OCI-LY1 (cell line): Measurements from ENCODE around the gene CLDN34.

Experiments
- CTCF ChIP-seq: fragments of 200-600 bp; sonication (generic), shearing (Covaris generic); IDR thresholded peaks from 2 replicates; pipeline ENCODE4 v1.5.1; 2017; ENCODE audit warnings: mild to moderate bottlenecking, antibody characterized with exemption, low read length, moderate library complexity, mixed read lengths
- EZH2 ChIP-seq: fragments of 200-600 bp; sonication (generic), shearing (Covaris generic); IDR thresholded peaks from 2 replicates; pipeline ENCODE4 v1.8.0; 2017; ENCODE audit warnings: borderline replicate concordance, mixed run types, mild to moderate bottlenecking, antibody characterized with exemption, low read length, moderate library complexity, mixed read lengths

GRCh38 chrX:9983846-9984245, 16.7 kb downstream of the CLDN34 start:
- TF ChIP-seq CTCF (no peak), EZH2 (no peak)
